DOHH2 (cell line): ENCODE data around the gene CTPS2.

Experiments
- CTCF ChIP-seq: fragments of 200-600 bp; sonication (generic); IDR thresholded peaks from one replicate; pipeline ENCODE4 v1.5.1; 2014; ENCODE audit warnings: antibody characterized with exemption, mild to moderate bottlenecking, low read depth, low read length; ENCODE audit not compliant: poor library complexity, severe bottlenecking
- EZH2phosphoT487 ChIP-seq: fragments of 200-600 bp; sonication (generic); IDR thresholded peaks from 2 replicates; pipeline ENCODE4 v1.6.1; 2017; ENCODE audit warnings: borderline replicate concordance, mild to moderate bottlenecking, antibody characterized with exemption, low read length, moderate library complexity, mixed read lengths

- TF ChIP-seq CTCF (no peak), EZH2phosphoT487 (no peak)
Measured at GRCh38 chrX:16573781-16574180, 138.7 kb downstream of the CTPS2 start.
